Fibroblast of peridontal ligament (primary cell): Measurements from ENCODE around the gene WEE1.
"Not testable (repeated sequence)": the region's sequence is repeated elsewhere in the genome, so short reads cannot be mapped to it uniquely, and the experiment has no call there.

Source experiments
- DNase-seq: peaks from one replicate; pipeline ENCODE4 v3.0.0-alpha.2; 2010; ENCODE audit errors: extremely low read depth

Gene WEE1

DNA sequence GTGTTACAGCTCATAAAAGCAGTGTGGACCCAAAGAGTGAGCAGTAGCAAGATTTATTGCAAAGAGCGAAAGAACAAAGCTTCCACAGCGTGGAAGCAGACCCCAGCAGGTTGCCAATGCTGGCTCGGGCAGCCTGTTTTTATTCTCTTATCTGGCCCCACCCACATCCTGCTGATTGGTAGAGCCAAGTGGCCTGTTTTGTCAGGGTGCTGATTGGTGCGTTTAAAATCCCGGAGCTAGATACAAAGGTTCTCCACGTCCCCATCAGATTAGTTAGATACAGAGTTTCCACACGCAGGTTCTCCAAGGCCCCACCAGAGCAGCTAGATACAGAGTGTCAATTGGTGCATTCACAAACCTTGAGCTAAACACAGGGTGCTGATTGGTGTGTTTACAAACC is 48.9 kb downstream of the WEE1 start:
- not testable (repeated sequence) for DNase-seq

DNA sequence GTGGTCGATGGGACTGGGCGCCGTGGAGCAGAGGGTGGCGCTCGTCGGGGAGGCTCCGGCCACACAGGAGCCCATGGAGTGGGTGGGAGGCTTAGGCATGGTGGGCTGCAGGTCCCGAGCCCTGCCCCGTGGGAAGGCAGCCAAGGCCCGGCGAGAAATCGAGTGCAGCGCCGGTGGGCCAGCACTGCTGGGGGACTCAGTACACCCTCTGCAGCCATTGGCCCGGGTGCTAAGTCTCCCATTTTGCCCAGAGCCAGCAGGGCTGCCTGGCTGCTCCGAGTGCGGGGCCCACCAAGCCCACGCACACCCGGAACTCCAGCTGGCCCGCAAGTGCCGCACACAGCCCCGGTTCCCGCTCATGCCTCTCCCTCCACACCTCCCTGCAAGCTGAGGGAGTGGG is 49.6 kb downstream of the WEE1 start:
- DNase-seq = not testable (repeated sequence)

DNA sequence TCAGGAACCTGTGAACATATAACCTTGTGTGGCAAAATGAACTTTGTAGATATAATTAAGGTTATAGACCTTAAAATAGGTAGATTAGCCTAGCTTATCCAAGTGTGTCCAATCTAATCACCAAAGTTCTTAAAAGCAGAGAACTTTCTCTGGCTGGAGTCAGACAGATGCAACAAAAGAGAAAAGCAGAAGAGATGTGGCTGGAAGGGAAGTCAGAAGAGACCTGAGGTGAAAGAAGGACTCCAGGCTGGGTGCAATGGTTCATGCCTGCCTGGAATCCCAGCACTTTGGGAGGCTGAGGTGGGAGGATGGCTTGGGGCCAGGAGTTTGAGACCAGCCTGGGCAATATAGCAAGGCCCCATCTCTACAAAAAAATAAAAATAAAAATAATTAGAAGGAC is 51.0 kb downstream of the WEE1 start:
- no peak for DNase-seq

DNA sequence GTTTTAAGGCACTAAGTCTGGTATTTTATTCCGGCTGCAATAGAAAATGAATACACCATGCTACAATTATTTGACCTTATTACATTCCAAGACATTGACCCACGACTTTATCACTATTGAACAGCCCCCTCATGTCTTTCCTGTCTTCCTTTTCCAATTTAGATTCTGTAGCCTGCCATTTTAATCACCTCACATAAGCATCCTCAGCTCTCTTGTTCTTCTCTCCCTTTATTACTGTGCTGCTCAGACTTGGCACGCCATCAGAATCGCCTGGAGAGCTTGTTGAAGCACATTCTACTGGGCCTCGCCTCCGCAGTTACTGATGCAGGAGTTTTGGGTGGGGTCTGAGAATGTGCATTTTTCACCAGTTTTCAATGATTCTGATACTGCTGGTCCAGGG is 51.7 kb downstream of the WEE1 start:
- no peak for DNase-seq

DNA sequence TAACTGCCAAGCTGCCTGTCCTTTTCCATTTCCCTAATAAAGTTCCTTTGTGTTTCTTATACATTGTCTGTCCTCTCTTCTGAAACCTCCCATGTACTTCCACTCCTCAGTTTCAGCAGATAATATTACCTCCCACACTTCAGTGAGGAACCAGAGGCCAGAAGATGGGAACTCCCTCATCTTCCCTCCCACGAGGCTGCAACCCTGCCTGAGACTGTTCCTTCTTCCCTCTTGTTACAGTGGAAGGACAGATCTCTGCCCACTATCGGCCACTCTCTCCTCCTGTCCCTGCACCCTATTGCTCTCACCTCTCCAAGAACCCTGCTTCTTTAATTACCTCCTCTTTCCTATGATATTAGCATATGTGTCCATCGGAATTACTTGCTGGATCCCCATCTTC is 52.3 kb downstream of the WEE1 start:
- DNase-seq = no peak

DNA sequence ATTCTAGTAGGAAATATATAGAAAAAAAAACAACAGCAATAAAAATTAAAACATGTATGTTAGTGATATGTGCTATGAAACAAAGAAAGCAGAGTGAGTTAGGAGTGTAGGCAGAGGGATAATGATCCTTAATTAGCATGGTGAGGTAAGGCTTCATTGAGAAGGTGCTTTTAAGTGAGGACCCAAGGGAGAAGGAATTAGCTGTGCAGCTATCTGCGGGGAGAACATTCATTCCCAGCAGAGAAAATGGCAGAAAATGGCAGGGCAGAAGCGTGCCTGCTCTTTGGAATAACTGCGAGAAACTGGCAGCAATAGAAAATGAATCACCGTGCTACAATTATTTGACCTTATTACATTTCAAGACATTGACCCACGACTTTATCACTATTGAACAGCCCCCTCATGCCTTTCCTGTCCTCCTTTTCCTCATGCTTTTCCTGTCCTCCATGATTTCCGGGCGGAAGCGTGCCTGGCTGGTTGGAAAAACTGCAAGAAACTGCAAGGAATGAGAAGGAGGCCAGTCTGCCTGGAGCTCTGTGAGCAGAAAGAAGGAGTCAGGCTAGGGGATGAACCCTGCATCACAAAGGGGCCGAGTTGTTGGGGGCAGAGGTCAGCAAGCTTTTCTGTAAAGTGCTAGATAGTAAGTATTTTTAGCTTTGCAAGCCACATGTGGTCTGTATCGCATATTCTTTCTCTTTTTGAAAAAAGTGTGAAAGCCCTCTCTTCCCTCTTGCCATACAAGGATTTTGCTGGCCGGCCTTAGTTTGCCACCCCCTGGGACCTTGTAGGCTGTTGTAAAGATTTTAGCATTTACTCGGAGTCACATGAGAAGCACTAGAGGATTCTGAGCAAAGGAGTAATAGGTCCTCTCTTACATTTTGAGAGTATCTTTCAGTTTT is 53.3 kb downstream of the WEE1 start:
- peak; percentile 45 for DNase-seq

DNA sequence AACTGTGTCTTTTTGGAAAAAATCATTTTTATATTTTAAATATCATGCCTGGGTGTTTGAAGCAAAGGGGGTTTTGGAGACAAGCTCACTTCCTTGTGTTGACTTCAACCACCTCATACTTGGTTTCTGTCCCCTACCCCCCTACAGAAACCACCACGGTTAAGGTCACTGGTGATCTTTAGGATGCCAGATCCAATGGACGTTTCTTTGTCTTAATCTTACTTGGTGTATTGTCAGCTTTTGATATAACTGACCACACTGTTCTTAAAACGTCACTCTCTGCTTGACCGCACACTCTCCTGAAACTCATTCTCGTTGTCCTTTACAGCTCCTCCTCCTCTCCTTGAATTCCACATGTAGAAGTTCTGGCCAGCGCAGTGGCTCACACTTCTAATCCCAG is 55.6 kb downstream of the WEE1 start:
- DNase-seq = no peak

DNA sequence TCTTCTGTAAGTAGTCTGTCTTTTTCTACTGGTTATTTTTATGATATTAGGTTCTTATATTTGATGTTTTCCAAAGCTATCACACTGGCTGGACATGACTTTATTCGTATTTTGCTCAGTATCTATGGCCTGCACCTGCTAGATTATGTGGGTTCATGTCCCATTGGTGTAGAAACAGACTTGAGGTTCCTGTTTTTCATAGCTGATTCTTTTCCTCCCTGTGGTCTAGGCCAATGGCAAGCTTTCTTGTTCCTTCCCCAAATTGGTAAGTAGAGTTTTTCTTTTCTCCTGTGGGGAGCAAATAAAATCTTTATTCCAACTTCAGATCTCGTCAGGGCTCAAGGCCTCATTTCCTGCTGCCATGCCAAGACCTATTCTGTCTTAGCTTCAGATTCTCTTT is 60.2 kb downstream of the WEE1 start:
- DNase-seq = no peak

DNA sequence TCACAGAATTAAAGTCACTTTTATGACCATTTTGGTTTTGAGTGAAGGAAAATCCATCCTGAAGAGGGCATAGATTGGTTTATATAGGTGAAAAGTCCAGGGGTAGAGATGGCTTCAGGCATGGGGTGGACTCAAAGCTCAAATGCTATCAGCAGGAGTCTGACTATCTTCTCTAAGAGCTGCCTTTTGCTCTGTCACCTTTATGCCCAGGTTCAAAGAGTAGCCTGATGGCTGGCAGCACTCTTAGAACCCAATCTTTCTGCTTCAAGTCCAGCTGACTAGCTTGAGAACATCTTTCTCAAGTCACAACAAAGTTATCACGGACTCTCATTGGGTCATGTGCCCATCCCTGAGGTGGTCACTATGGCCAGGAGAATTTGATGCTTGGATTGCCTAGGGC is 63.2 kb downstream of the WEE1 start:
- no peak for DNase-seq

DNA sequence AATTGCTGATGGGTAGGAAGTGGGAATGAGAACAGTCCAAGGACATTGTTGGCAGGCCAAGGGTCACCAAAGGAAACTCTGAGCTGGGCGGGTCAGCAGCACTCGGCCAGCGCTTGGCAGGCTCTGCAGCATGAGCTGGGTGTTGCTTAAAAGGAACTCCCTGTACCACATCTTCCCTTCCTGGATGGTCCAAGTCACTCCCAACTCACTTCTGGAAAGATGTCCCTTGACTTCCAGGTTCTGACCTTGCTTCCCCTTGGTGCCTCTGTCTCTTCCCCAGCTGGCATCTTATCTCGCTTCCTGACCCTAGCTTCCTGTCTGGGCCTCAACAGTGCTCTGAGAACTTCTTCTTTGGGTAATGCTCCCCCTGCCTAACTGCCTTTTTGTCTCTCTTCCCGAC is 65.6 kb downstream of the WEE1 start:
- DNase-seq = no peak
